ENCODE results near the gene PRSS36.
"Not testable (repeated sequence)": the region's sequence is repeated elsewhere in the genome, so short reads cannot be mapped to it uniquely, and the experiment has no call there.

PRSS36 gene

DNA sequence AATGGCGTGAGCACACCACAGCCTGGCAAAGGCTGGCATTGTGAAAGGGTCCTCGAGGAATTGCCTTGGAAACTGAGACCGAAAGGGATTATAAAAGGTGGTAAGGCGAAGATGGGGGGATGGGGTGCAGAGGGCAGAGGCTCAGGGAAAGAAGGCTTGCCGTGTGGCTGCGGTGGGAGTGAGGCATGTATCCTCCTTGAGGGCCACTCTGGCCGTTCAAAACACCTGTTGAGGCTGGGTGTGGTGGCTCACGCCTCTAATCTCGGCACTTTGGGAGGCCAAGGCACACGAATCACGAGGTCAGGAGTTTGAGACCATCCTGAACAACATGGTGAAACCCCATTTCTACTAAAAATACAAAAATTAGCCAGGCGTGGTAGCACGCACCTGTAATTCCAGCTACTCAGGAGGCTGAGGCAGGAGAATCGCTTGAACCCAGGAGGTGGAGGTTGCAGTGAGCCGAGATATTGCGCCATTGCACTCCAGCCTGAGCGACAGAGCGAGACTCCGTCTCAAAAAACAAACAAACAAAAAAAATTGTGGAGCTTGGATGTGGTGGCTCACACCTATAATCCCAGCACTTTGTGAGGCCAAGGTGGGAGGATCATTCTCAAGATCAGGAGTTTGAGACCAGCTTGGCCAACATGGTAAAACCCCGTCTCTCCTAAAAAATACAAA is 12.9 kb downstream of the PRSS36 start:
- H4K8ac ChIP-seq (ENCODE audit: low read length); H3K14ac ChIP-seq (ENCODE audit: low read length in 2 of 2); H3K4me3 ChIP-seq (ENCODE audit: insufficient read depth in 1 of 2, low read depth in 1 of 2, low read length in 2 of 2); H3K79me1 ChIP-seq (replicated peaks; ENCODE audit: low read length, poor library complexity, severe bottlenecking); H4K91ac ChIP-seq (ENCODE audit: low read length); DNase-seq; H3K23ac ChIP-seq (ENCODE audit: low read length in 2 of 2); H3K9me3 ChIP-seq (ENCODE audit: control insufficient read depth, low read length); H2BK120ac ChIP-seq (ENCODE audit: low read depth, low read length); H2BK12ac ChIP-seq (ENCODE audit: low read length in 2 of 2); H3K4me2 ChIP-seq (ENCODE audit: low read length, poor library complexity, severe bottlenecking); H2AFZ ChIP-seq (ENCODE audit: low read depth, low read length); H3K9ac ChIP-seq (ENCODE audit: low read length); H3K4ac ChIP-seq (ENCODE audit: low read depth in 1 of 2, low read length in 2 of 2); H2BK5ac ChIP-seq (ENCODE audit: low read depth, low read length, poor library complexity, severe bottlenecking); H3K27ac ChIP-seq (ENCODE audit: low read length, poor library complexity, severe bottlenecking); H3K18ac ChIP-seq (ENCODE audit: low read depth in 1 of 2, low read length in 2 of 2); H2AK5ac ChIP-seq (ENCODE audit: low read length, severe bottlenecking); H2BK15ac ChIP-seq (ENCODE audit: low read depth, poor library complexity, severe bottlenecking): not testable (repeated sequence)
- peaks cover 8 to 13% of the 10 kb centered on the region in 2 experiments for H3K27me3 ChIP-seq (ENCODE audit: control insufficient read depth in 1 of 2, insufficient read depth in 1 of 2, low read length in 2 of 2)
- 95% methylated on average over 20 of the region's 20 CpGs for WGBS
- peaks cover 0 to 15% of the 10 kb centered on the region in 2 experiments for H3K36me3 ChIP-seq (ENCODE audit: control insufficient read depth in 1 of 2, insufficient read depth in 2 of 2, low read depth in 1 of 2, low read length in 2 of 2)
- peaks cover 27% of the 10 kb centered on the region for H3K4me1 ChIP-seq (ENCODE audit: control insufficient read depth, insufficient read depth, low read depth, low read length)

DNA sequence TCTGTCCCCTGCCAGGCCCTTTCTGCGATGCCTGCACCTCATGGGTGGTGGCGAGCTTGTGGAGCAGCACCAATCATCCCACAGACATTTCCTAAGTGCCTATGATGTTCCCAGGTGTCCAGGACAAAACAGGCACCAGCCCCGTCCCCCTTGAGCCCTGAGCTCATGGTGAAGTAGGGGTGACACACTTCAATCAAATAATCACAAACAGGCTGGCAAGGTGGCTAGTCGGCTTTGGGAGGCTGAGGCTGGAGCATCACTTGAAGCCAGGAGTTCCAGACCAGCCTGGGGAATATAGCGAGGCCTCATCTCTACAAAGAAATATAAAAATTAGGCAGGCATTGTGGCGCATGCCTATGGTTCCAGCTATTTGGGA is 13.6 kb downstream of the PRSS36 start:
- Histone ChIP-seq H3K18ac (ENCODE audit: low read depth in 1 of 2, low read length in 2 of 2) (no peak overlapping the region), H4K8ac (ENCODE audit: low read length) (no peak overlapping the region), H3K4ac (ENCODE audit: low read depth in 1 of 2, low read length in 2 of 2) (no peak overlapping the region), H3K9me3 (ENCODE audit: control insufficient read depth, low read length) (no peaks in the 10 kb centered on the region), H2AK5ac (ENCODE audit: low read length, severe bottlenecking) (no peak overlapping the region), H3K79me1 (replicated peaks; ENCODE audit: low read length, poor library complexity, severe bottlenecking) (no peaks in the 10 kb centered on the region), H2BK120ac (ENCODE audit: low read depth, low read length) (no peak overlapping the region), H3K4me3 (ENCODE audit: insufficient read depth in 1 of 2, low read depth in 1 of 2, low read length in 2 of 2) (no peak overlapping the region), H3K23ac (ENCODE audit: low read length in 2 of 2) (no peak overlapping the region), H3K36me3 (ENCODE audit: control insufficient read depth in 1 of 2, insufficient read depth in 2 of 2, low read depth in 1 of 2, low read length in 2 of 2) (peaks cover 2 to 22% of the 10 kb centered on the region in 2 experiments), H2BK5ac (ENCODE audit: low read depth, low read length, poor library complexity, severe bottlenecking) (no peak overlapping the region), H2BK15ac (ENCODE audit: low read depth, poor library complexity, severe bottlenecking) (no peak overlapping the region), H3K27me3 (ENCODE audit: control insufficient read depth in 1 of 2, insufficient read depth in 1 of 2, low read length in 2 of 2) (peaks cover 8 to 13% of the 10 kb centered on the region in 2 experiments), H3K14ac (ENCODE audit: low read length in 2 of 2) (no peak overlapping the region), H2BK12ac (ENCODE audit: low read length in 2 of 2) (no peak overlapping the region), H2AFZ (ENCODE audit: low read depth, low read length) (no peak overlapping the region), H3K9ac (ENCODE audit: low read length) (no peak overlapping the region), H3K4me1 (ENCODE audit: control insufficient read depth, insufficient read depth, low read depth, low read length) (peaks cover 22% of the 10 kb centered on the region), H3K4me2 (ENCODE audit: low read length, poor library complexity, severe bottlenecking) (no peak overlapping the region), H3K27ac (ENCODE audit: low read length, poor library complexity, severe bottlenecking) (no peak overlapping the region), H4K91ac (ENCODE audit: low read length) (no peak overlapping the region)
- 91% methylated on average over 6 of the region's 6 CpGs for WGBS
- DNase-seq, result no peak

DNA sequence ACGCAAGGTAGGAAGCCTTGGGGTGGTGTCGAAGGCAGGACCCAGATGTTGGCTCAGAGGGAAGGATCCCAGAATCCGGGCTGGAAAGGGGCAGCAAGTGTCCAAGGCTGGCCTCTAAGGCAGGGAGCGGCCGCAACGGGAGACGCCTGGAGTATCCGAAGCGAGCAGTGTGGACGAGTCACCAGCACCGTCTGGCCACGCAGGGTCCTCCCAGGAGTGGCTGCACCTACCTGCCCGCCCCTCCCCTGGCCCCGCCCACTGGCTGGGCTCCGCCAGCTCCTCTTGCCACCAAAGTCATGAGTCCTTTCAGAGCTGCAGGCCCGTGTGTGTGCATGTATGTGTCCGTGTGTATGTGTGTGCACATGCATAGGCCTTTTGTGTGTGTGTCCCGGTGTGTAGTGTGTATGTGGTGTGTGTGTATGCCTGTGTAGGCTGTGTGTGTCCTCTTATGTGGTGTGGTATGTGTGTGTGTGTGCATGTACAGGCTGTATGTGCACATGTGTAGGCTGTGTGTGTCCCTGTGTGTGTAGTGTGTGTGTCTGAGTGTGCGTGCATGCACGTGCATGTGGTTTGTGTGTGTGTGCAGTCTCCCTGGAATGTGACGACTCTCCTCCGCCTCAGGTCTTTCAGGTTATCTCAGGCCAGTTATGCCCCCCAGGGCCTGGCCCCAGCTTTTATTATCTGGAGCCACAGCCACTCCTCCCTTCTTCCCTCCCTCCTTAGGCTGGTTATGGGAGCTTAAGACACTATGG is 14.2 kb downstream of the PRSS36 start, which contains the start of gene PRSS8:
PRSS8 (minus strand) TSS at position 193 of the 752 bp plus-strand sequence. CDS start 229 bp downstream, outside the sequence.
- Histone ChIP-seq H3K4me2 (ENCODE audit: low read length, poor library complexity, severe bottlenecking) (no peak within 1 kb of the TSS), H3K9me3 (ENCODE audit: control insufficient read depth, low read length) (no peaks in the 10 kb centered on the region), H4K91ac (ENCODE audit: low read length) (no peak within 1 kb of the TSS), H3K23ac (ENCODE audit: low read length in 2 of 2) (no peak within 1 kb of the TSS), H3K27ac (ENCODE audit: low read length, poor library complexity, severe bottlenecking) (no peak within 1 kb of the TSS), H3K14ac (ENCODE audit: low read length in 2 of 2) (no peak within 1 kb of the TSS), H3K4me1 (ENCODE audit: control insufficient read depth, insufficient read depth, low read depth, low read length) (peaks cover 19% of the 10 kb centered on the region), H3K4me3 (ENCODE audit: insufficient read depth in 1 of 2, low read depth in 1 of 2, low read length in 2 of 2) (no peak within 1 kb of the TSS), H2BK12ac (ENCODE audit: low read length in 2 of 2) (no peak within 1 kb of the TSS), H2AFZ (ENCODE audit: low read depth, low read length) (no peak within 1 kb of the TSS), H3K4ac (ENCODE audit: low read depth in 1 of 2, low read length in 2 of 2) (peak within 1 kb of the TSS in 1 of 2 experiments; percentile 30), H2BK5ac (ENCODE audit: low read depth, low read length, poor library complexity, severe bottlenecking) (no peak within 1 kb of the TSS), H2AK5ac (ENCODE audit: low read length, severe bottlenecking) (no peak within 1 kb of the TSS), H2BK120ac (ENCODE audit: low read depth, low read length) (no peak within 1 kb of the TSS), H4K8ac (ENCODE audit: low read length) (peak within 1 kb of the TSS; percentile 49), H3K36me3 (ENCODE audit: control insufficient read depth in 1 of 2, insufficient read depth in 2 of 2, low read depth in 1 of 2, low read length in 2 of 2) (peaks cover 6 to 28% of the 10 kb centered on the region in 2 experiments), H3K18ac (ENCODE audit: low read depth in 1 of 2, low read length in 2 of 2) (no peak within 1 kb of the TSS), H3K27me3 (ENCODE audit: control insufficient read depth in 1 of 2, insufficient read depth in 1 of 2, low read length in 2 of 2) (peaks cover 8 to 13% of the 10 kb centered on the region in 2 experiments), H3K79me1 (replicated peaks; ENCODE audit: low read length, poor library complexity, severe bottlenecking) (no peaks in the 10 kb centered on the region), H2BK15ac (ENCODE audit: low read depth, poor library complexity, severe bottlenecking) (no peak within 1 kb of the TSS), H3K9ac (ENCODE audit: low read length) (no peak within 1 kb of the TSS)
- WGBS, result 37% methylated on average over 20 of the region's 22 CpGs
- no peak for DNase-seq
